ENCODE results near the gene CASQ1.

GRCh38 chr1:160204526-160205241 lies 14.3 kb downstream of the CASQ1 start:
- no peak for TF ChIP-seq CTCF (IDR thresholded peaks at IDR 0.05; ENCODE audit: insufficient read depth, low read depth, low read length)
- TF ChIP-seq EZH2 (IDR thresholded peaks at IDR 0.05; ENCODE audit: insufficient read depth, low read length): no peak

Data from astrocyte (in vitro differentiated cells and primary cell).